Prostate gland (tissue), 2 donors: ENCODE results near the gene XG. TPM values are rescaled to one million over a fixed set of nuclear protein-coding genes. Genes with fewer than 3 reads are reported as not detected.
"Not testable (repeated sequence)": the region's sequence is repeated elsewhere in the genome, so short reads cannot be mapped to it uniquely, and the experiment has no call there.

Source experiments
- DNase-seq: peaks from one replicate; pipeline ENCODE4 v3.0.0-alpha.2; 2019; ENCODE audit warnings: low spot score
- H3K27ac ChIP-seq, 2 donors: fragments of 200-600 bp; sonication (generic); 2 replicates each; pipeline ENCODE4 v1.5.1; 2017 to 2019
- H3K27me3 ChIP-seq: fragments of 200-600 bp; sonication (generic); replicated peaks from 2 replicates; pipeline ENCODE4 v1.5.1; 2019; ENCODE audit not compliant: insufficient read depth
- H3K36me3 ChIP-seq, 2 donors: fragments of 200-600 bp; sonication (generic); 1 replicate in 1 of 2; 2 replicates in 1 of 2; pipeline versions ENCODE4 v1.5.1 to v1.8.1; 2017 to 2019
- H3K4me1 ChIP-seq: fragments of 200-600 bp; sonication (generic); replicated peaks from 2 replicates; pipeline ENCODE4 v1.5.1; 2019
- H3K4me3 ChIP-seq, 2 donors: fragments of 200-600 bp; sonication (generic); 2 replicates each; pipeline ENCODE4 v1.5.1; 2017 to 2019
- H3K9me3 ChIP-seq: fragments of 200-600 bp; sonication (generic); 2 replicates; pipeline ENCODE4 v1.5.1; 2017
- POLR2A ChIP-seq: fragments of 450-650 bp; IDR thresholded peaks from one replicate; pipeline ENCODE4 v1.6.1; 2016; ENCODE audit warnings: antibody characterized with exemption, mild to moderate bottlenecking
- POLR2AphosphoS5 ChIP-seq: sonication (generic); formaldehyde crosslinking; IDR thresholded peaks from one replicate; pipeline ENCODE4 v1.6.1; 2017; ENCODE audit warnings: antibody characterized with exemption
- WGBS: methylation state at CpG from one replicate; pipeline ENCODE4 v1.1.5; 2018; 5-methylcytosine and 5-hydroxymethylcytosine counted together
- intact Hi-C: fragments of 100-400 bp; cut with DNase I; formaldehyde crosslinking; loops from one replicate; pipeline ENCODE4 v1.14.2; 2022
- total RNA-seq, 2 donors: library from RNA; depleted of rRNA; stranded (reverse); fragments of >200 nt; gene quantifications; one replicate each; pipeline ENCODE4 v1.1.0, GENCODE V29; 2016
- TF ChIP-seq, protein P1 (sequence below), 4 experiments: fragments of 200-600 bp in 2 of 4; fragments of 450-650 bp in 2 of 4; sonication (generic) in 2 of 4; IDR thresholded peaks; 1 replicate in 3 of 4; 2 replicates in 1 of 4; pipeline ENCODE4 v1.5.1; 2016 to 2019; ENCODE audit warnings: antibody characterized with exemption in 4 of 4, mild to moderate bottlenecking in 2 of 4, moderate library complexity in 2 of 4

Gene XG
- total RNA-seq, 2 donors from 2014 or later: 2.5 to 6.9 TPM

DNA sequence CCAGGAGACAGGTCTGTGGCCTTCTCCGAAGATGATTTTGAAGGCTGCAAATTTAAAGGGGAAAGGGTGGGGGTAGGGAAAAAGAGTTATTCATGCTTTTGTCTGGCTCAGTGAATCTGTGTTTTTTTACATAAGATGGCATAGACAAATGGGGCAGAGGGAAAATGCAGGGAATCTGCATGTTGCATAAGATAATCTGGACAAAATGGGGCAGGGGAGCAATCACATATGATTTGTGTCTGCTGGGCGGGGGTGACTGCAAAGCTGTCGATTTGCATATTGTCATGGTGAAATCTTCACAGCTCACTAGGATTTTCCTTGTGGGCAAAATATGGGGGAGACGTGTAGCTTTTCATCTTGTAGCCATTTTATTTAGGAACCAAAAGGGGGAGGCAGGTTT is 47.5 kb downstream of the XG start:
- 82% methylated on average over 4 of the region's 4 CpGs for WGBS
- Histone ChIP-seq H3K27ac (no peak overlapping the region), H3K4me1 (no peaks in the 10 kb centered on the region), H3K27me3 (no peaks in the 10 kb centered on the region), H3K9me3 (no peaks in the 10 kb centered on the region), H3K36me3 (no peaks in the 10 kb centered on the region), H3K4me3 (no peak overlapping the region)
- TF ChIP-seq POLR2AphosphoS5: no peak
- TF ChIP-seq, protein P1, sequence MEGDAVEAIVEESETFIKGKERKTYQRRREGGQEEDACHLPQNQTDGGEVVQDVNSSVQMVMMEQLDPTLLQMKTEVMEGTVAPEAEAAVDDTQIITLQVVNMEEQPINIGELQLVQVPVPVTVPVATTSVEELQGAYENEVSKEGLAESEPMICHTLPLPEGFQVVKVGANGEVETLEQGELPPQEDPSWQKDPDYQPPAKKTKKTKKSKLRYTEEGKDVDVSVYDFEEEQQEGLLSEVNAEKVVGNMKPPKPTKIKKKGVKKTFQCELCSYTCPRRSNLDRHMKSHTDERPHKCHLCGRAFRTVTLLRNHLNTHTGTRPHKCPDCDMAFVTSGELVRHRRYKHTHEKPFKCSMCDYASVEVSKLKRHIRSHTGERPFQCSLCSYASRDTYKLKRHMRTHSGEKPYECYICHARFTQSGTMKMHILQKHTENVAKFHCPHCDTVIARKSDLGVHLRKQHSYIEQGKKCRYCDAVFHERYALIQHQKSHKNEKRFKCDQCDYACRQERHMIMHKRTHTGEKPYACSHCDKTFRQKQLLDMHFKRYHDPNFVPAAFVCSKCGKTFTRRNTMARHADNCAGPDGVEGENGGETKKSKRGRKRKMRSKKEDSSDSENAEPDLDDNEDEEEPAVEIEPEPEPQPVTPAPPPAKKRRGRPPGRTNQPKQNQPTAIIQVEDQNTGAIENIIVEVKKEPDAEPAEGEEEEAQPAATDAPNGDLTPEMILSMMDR (IDR thresholded peaks at IDR 0.05): no peak
- TF ChIP-seq POLR2A: no peak
- intact Hi-C loops: no loop called here
- no peak for DNase-seq

DNA sequence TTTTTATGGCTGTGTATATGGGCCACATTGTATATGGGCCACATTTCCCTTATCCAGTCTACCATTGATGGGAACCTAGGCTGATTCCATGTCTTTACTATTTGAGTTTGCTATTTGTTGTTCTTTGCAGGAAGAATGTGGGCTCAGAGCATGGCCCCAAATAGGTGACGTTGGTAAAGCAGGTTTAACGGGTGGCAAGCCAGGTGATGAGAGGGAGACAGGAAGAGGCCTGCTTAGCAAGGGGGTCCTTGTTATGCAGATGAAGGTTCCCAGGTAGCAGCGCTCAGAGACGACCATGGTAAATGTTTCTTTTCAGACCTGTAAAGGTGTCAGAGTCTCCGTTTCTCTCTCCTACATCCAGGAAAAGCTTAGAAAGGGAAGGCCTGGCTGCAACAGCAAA is 48.1 kb downstream of the XG start:
- H3K9me3 ChIP-seq, intact Hi-C loops, H3K4me3 ChIP-seq, H3K4me1 ChIP-seq, DNase-seq, H3K36me3 ChIP-seq, H3K27ac ChIP-seq, H3K27me3 ChIP-seq: not testable (repeated sequence)
- 50% methylated on average over 4 of the region's 5 CpGs for WGBS

DNA sequence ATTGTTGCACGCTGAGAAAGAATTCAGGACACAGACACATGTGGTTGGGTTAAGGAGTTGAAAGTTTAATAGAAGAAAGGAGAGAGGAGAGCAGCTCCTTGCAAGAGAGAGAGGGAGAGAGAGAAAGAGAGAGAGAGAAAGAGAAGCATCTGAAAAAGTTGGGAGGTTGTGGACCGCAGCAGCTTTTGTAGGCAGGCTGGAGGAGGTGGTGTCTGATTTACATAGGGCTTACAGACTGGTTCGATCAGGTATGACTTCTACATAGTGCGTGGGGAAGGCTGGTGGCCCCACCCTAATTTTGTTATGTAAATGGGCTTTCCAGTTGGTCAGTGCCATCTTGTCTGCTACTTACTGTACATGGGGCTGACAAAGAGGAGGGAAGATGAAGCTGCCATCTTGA is 49.4 kb downstream of the XG start:
- H3K4me1 ChIP-seq: no peaks in the 10 kb centered on the region
- no peak overlapping the region for H3K27ac ChIP-seq
- TF ChIP-seq, protein P1 (IDR thresholded peaks at IDR 0.05): no peak
- TF ChIP-seq POLR2A: no peak
- TF ChIP-seq POLR2AphosphoS5: no peak
- no peaks in the 10 kb centered on the region for H3K9me3 ChIP-seq
- no peaks in the 10 kb centered on the region for H3K27me3 ChIP-seq
- DNase-seq: no peak
- 98% methylated on average over 4 of the region's 4 CpGs for WGBS
- no peak overlapping the region for H3K4me3 ChIP-seq
- H3K36me3 ChIP-seq: no peaks in the 10 kb centered on the region
- intact Hi-C loops: no loop called here

DNA sequence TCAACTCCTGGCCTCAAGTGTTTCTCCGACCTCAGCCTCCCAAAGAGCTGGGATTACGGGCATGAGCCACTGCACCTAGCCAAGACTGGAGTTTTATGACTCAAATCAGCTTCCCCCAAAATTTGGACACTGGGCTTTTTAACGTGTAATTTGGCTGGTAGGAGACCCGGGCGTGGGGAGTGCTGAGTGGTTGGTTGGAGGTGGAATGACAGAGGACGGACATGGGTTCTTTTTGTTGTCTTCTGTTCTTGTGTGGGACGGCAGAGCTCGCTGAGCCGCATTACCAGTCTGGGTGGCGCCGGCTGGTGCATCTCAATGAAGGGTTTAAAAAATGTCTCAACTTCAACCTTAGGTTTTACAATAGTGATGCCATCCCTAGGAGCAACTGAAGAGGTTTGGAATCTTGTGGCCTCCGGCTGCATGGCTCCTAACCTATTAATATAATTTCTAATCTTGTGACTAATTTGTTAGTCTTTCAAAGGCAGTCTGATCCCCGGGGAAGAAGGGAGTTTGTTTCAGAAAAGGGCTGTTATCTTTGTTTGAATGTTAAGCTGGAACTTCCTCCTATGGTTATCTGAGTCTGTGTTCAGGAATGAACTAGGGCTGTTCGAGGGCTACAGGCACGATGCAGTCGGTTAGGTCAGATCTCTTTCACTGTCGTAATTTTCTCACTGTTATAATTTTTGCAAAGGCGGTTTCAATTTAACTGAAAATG is 50.7 kb downstream of the XG start:
- WGBS: 66% methylated on average over 12 of the region's 18 CpGs
- H3K27ac ChIP-seq, H3K4me3 ChIP-seq, DNase-seq, H3K27me3 ChIP-seq, H3K4me1 ChIP-seq, H3K9me3 ChIP-seq, intact Hi-C loops, H3K36me3 ChIP-seq: not testable (repeated sequence)

DNA sequence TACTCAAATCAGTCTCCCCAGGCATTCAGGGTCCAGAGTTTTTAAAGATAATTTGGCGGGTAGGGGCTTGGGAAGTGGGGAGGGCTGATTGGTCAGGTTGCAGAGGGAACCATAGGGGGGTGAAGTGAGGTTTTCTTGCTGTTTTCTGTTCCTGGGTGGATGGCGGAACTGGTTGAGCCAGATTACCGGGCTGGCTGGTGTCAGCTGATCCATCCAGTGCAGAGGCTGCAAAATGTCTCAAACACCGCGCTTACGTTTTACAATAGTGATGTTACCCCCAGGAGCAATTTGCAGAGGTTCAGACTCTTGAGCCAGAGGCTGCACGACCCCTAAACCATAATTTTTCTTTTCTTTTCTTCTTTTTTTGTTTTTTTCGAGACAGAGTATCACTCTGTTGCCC is 51.6 kb downstream of the XG start:
- intact Hi-C loops, H3K27ac ChIP-seq, H3K9me3 ChIP-seq, DNase-seq, H3K36me3 ChIP-seq, H3K4me1 ChIP-seq, H3K27me3 ChIP-seq, H3K4me3 ChIP-seq: not testable (repeated sequence)
- WGBS: 38% methylated on average over 7 of the region's 8 CpGs

DNA sequence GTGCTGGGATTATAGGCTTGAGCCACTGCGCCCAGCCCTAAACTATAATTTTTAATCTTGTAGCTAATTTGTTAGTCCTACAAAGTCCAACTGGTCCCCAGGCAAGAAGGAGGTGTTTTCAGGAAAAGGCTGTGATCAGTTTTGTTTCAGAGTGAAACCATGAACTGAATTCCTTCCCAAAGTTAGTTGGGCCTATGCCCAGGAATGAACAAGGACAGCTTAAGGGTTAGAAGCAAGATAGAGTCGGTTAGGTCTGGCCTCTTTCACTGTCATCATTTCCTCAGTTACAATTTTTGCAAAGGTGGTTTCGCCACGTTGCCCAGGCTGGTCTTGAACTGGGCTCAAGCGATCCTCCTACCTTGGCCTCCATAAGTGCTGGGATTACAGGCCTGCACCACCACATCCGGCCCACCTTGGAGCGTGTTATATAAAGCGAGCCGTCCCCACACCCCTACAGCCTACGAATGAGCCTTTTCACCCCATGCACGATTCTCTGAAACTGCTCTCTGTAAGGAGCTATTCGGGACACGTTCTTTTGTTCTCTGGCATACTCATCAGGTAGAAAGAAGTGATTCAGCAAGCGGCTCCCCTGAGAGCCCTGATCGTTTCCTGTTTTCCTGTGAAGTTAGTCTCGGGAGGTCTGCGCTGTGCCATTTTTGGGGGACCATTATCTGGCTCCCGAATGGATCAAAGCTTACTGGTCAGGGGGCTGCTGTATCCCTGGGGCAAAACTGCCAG is 52.4 kb downstream of the XG start:
- intact Hi-C loops, H3K4me1 ChIP-seq, H3K36me3 ChIP-seq, H3K9me3 ChIP-seq, DNase-seq, H3K4me3 ChIP-seq, H3K27me3 ChIP-seq, H3K27ac ChIP-seq: not testable (repeated sequence)
- 79% methylated on average over 13 of the region's 18 CpGs for WGBS

DNA sequence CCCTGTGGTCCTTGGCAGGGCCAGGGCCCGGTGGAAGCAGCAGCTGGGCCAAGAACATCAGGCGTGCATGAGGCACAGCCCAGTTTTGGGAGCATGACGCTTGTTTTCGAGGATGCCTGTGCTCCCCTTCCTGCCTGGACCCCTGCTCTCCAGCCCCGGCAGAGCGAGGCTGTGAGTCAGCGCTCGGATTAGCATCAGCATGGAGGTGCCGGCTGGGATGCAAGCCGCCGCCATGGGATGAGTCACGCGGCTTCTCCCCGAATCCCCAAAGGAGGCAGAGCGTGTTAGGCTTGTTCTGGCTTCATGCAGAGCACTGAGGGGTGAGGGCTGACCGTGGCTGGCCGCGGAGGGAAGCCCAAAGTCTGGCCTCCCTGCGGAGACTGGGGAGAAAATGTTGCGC is 53.0 kb downstream of the XG start:
- H3K9me3 ChIP-seq, H3K4me3 ChIP-seq, intact Hi-C loops, DNase-seq, H3K27me3 ChIP-seq, H3K4me1 ChIP-seq, H3K36me3 ChIP-seq, H3K27ac ChIP-seq: not testable (repeated sequence)
- 95% methylated on average over 8 of the region's 20 CpGs for WGBS
